Memory B cell (primary cell): ENCODE data around the gene MYH16.
"Not testable (repeated sequence)": the region's sequence is repeated elsewhere in the genome, so short reads cannot be mapped to it uniquely, and the experiment has no call there.

Experiments used
- ATAC-seq: fragments of 150-1000 bp; cut with Tn5 transposase; 2 replicates; pipeline ENCODE4 v1.10.0; 2021; ENCODE audit warnings: low read depth, mild to moderate bottlenecking, moderate library complexity
- DNase-seq, 2 donors: peaks; one replicate each; pipeline ENCODE4 v3.0.0; 2022; ENCODE audit warnings: low spot score in 2 of 2
- H3K27ac Mint-ChIP-seq: one replicate; pipeline ENCODE4 v1.8.0; 2022; ENCODE audit warnings: mild to moderate bottlenecking, moderate library complexity, mixed read lengths
- H3K27me3 Mint-ChIP-seq: one replicate; pipeline ENCODE4 v1.8.0; 2022; ENCODE audit warnings: mixed read lengths
- H3K36me3 Mint-ChIP-seq: one replicate; pipeline ENCODE4 v1.8.0; 2022; ENCODE audit warnings: mild to moderate bottlenecking, mixed read lengths
- H3K4me1 Mint-ChIP-seq: one replicate; pipeline ENCODE4 v1.8.0; 2022; ENCODE audit warnings: mixed read lengths
- H3K4me3 Mint-ChIP-seq: one replicate; pipeline ENCODE4 v1.8.0; 2022; ENCODE audit warnings: mild to moderate bottlenecking, moderate library complexity, mixed read lengths
- H3K9me3 Mint-ChIP-seq: one replicate; pipeline ENCODE4 v1.8.0; 2022; ENCODE audit warnings: mixed read lengths

MYH16 gene

GRCh38 chr7:99325592-99326407 lies 53.2 kb downstream of the MYH16 start, which contains the start of gene ARPC1A:
Gene ARPC1A, plus strand, starts transcription at chr7:99325898. Its CDS starts 7,456 bp downstream, at chr7:99333354.
- H3K4me3 Mint-ChIP-seq: peak within 1 kb of the TSS; percentile 87
- no peaks in the 10 kb centered on the region for H3K9me3 Mint-ChIP-seq
- H3K4me1 Mint-ChIP-seq: peaks cover 26% of the 10 kb centered on the region
- DNase-seq: peak; percentile 91
- no peaks in the 10 kb centered on the region for H3K36me3 Mint-ChIP-seq
- peak within 1 kb of the TSS; percentile 92 for H3K27ac Mint-ChIP-seq
- ATAC-seq: peak; percentile 94
- H3K27me3 Mint-ChIP-seq: no peaks in the 10 kb centered on the region

- Mint-ChIP-seq H3K4me1 (peaks cover 31% of the 10 kb centered on the region), H3K27me3 (no peaks in the 10 kb centered on the region), H3K36me3 (no peaks in the 10 kb centered on the region), H3K9me3 (no peaks in the 10 kb centered on the region), H3K27ac (peak overlapping the region; percentile 92), H3K4me3 (peak overlapping the region; percentile 87)
- no peak for ATAC-seq
- DNase-seq: no peak
Observed at GRCh38 chr7:99326408-99326782, 53.8 kb downstream of the MYH16 start.

GRCh38 chr7:99330314-99330961 lies 57.8 kb downstream of the MYH16 start:
- Mint-ChIP-seq H3K27ac (peak overlapping the region; percentile 68), H3K4me1 (peaks cover 30% of the 10 kb centered on the region)
- DNase-seq, H3K36me3 Mint-ChIP-seq, H3K4me3 Mint-ChIP-seq, H3K27me3 Mint-ChIP-seq, ATAC-seq, H3K9me3 Mint-ChIP-seq: not testable (repeated sequence)

GRCh38 chr7:99331002-99331401 lies 58.4 kb downstream of the MYH16 start:
- no peaks in the 10 kb centered on the region for H3K27me3 Mint-ChIP-seq
- H3K4me1 Mint-ChIP-seq: peaks cover 30% of the 10 kb centered on the region
- no peak overlapping the region for H3K27ac Mint-ChIP-seq
- DNase-seq (no peak), ATAC-seq (no peak)
- H3K36me3 Mint-ChIP-seq: peaks cover 5% of the 10 kb centered on the region
- H3K4me3 Mint-ChIP-seq: no peak overlapping the region
- no peaks in the 10 kb centered on the region for H3K9me3 Mint-ChIP-seq

GRCh38 chr7:99339595-99339994 lies 67.0 kb downstream of the MYH16 start:
- Mint-ChIP-seq H3K27ac (peak overlapping the region; percentile 7), H3K4me1 (no peaks in the 10 kb centered on the region), H3K27me3 (no peaks in the 10 kb centered on the region), H3K9me3 (no peaks in the 10 kb centered on the region), H3K36me3 (peaks cover 24% of the 10 kb centered on the region), H3K4me3 (no peak overlapping the region)
- DNase-seq: no peak
- no peak for ATAC-seq

- no peak for ATAC-seq
- no peaks in the 10 kb centered on the region for H3K27me3 Mint-ChIP-seq
- no peaks in the 10 kb centered on the region for H3K9me3 Mint-ChIP-seq
- no peaks in the 10 kb centered on the region for H3K4me1 Mint-ChIP-seq
- H3K4me3 Mint-ChIP-seq: no peak overlapping the region
- peaks cover 22% of the 10 kb centered on the region for H3K36me3 Mint-ChIP-seq
- H3K27ac Mint-ChIP-seq: no peak overlapping the region
- no peak for DNase-seq
Observed at GRCh38 chr7:99340659-99341058, 68.0 kb downstream of the MYH16 start.

- H3K4me3 Mint-ChIP-seq: no peak overlapping the region
- H3K27ac Mint-ChIP-seq: no peak overlapping the region
- no peak for ATAC-seq
- no peaks in the 10 kb centered on the region for H3K4me1 Mint-ChIP-seq
- H3K27me3 Mint-ChIP-seq: no peaks in the 10 kb centered on the region
- DNase-seq: no peak
- peaks cover 18% of the 10 kb centered on the region for H3K36me3 Mint-ChIP-seq
- no peaks in the 10 kb centered on the region for H3K9me3 Mint-ChIP-seq
Observed at GRCh38 chr7:99344061-99344647, 71.5 kb downstream of the MYH16 start.

- H3K36me3 Mint-ChIP-seq, H3K9me3 Mint-ChIP-seq, H3K4me1 Mint-ChIP-seq, H3K4me3 Mint-ChIP-seq, ATAC-seq, DNase-seq, H3K27me3 Mint-ChIP-seq, H3K27ac Mint-ChIP-seq: not testable (repeated sequence)
Observed at GRCh38 chr7:99350641-99351040, 78.0 kb downstream of the MYH16 start.

- DNase-seq: no peak
- Mint-ChIP-seq H3K36me3 (peaks cover 10% of the 10 kb centered on the region), H3K27ac (no peak overlapping the region), H3K27me3 (no peaks in the 10 kb centered on the region), H3K4me1 (no peaks in the 10 kb centered on the region), H3K4me3 (no peak overlapping the region), H3K9me3 (no peaks in the 10 kb centered on the region)
- no peak for ATAC-seq
Observed at GRCh38 chr7:99352247-99352646, 79.6 kb downstream of the MYH16 start.

- no peaks in the 10 kb centered on the region for H3K4me1 Mint-ChIP-seq
- no peaks in the 10 kb centered on the region for H3K27me3 Mint-ChIP-seq
- no peak overlapping the region for H3K27ac Mint-ChIP-seq
- peaks cover 19% of the 10 kb centered on the region for H3K36me3 Mint-ChIP-seq
- no peaks in the 10 kb centered on the region for H3K9me3 Mint-ChIP-seq
- H3K4me3 Mint-ChIP-seq: no peak overlapping the region
- ATAC-seq (no peak), DNase-seq (no peak)
Observed at GRCh38 chr7:99355098-99355497, 82.5 kb downstream of the MYH16 start.

GRCh38 chr7:99357701-99358490 lies 85.3 kb downstream of the MYH16 start:
- H3K9me3 Mint-ChIP-seq: no peaks in the 10 kb centered on the region
- no peaks in the 10 kb centered on the region for H3K27me3 Mint-ChIP-seq
- DNase-seq: no peak
- no peaks in the 10 kb centered on the region for H3K4me1 Mint-ChIP-seq
- H3K36me3 Mint-ChIP-seq: peaks cover 21% of the 10 kb centered on the region
- peak overlapping the region; percentile 19 for H3K27ac Mint-ChIP-seq
- no peak for ATAC-seq
- H3K4me3 Mint-ChIP-seq: no peak overlapping the region

- ATAC-seq, H3K27ac Mint-ChIP-seq, H3K9me3 Mint-ChIP-seq, DNase-seq, H3K4me3 Mint-ChIP-seq, H3K4me1 Mint-ChIP-seq, H3K27me3 Mint-ChIP-seq: not testable (repeated sequence)
- H3K36me3 Mint-ChIP-seq: peaks cover 21% of the 10 kb centered on the region
Observed at GRCh38 chr7:99358521-99358920, 85.9 kb downstream of the MYH16 start.

GRCh38 chr7:99359465-99360154 lies 87.0 kb downstream of the MYH16 start:
- no peaks in the 10 kb centered on the region for H3K9me3 Mint-ChIP-seq
- peaks cover 19% of the 10 kb centered on the region for H3K36me3 Mint-ChIP-seq
- no peaks in the 10 kb centered on the region for H3K4me1 Mint-ChIP-seq
- no peak overlapping the region for H3K27ac Mint-ChIP-seq
- H3K4me3 Mint-ChIP-seq: no peak overlapping the region
- H3K27me3 Mint-ChIP-seq: no peaks in the 10 kb centered on the region
- no peak for DNase-seq
- no peak for ATAC-seq
